ENCODE results near the gene CAND1.

CAND1 gene

GRCh38 chr12:67268896-67269632, at the start of gene CAND1:
Gene CAND1 (plus strand): TSS chr12:67269358. CDS start chr12:67269718, 360 bp downstream.
- peak; percentile 98 for DNase-seq

- DNase-seq: no peak
These were observed 49.1 kb upstream of the CAND1 start for GRCh38 chr12:67220065-67220464.

- no peak for DNase-seq
These were observed 46.9 kb upstream of the CAND1 start for GRCh38 chr12:67222302-67222701.

GRCh38 chr12:67223225-67223624, 45.9 kb upstream of the CAND1 start:
- DNase-seq: no peak

GRCh38 chr12:67237231-67237630, 31.9 kb upstream of the CAND1 start:
- no peak for DNase-seq

GRCh38 chr12:67239061-67239460, 30.1 kb upstream of the CAND1 start:
- no peak for DNase-seq

GRCh38 chr12:67241482-67241881, 27.7 kb upstream of the CAND1 start:
- DNase-seq: no peak

GRCh38 chr12:67243260-67243659, 25.9 kb upstream of the CAND1 start:
- DNase-seq: no peak

- no peak for DNase-seq
These were observed 23.6 kb upstream of the CAND1 start for GRCh38 chr12:67245571-67245970.

GRCh38 chr12:67251012-67251411, 18.1 kb upstream of the CAND1 start:
- no peak for DNase-seq

- no peak for DNase-seq
These were observed 14.7 kb upstream of the CAND1 start for GRCh38 chr12:67254372-67255026.

- DNase-seq: no peak
These were observed 12.5 kb upstream of the CAND1 start for GRCh38 chr12:67256649-67257048.

- no peak for DNase-seq
These were observed 5.7 kb upstream of the CAND1 start for GRCh38 chr12:67263471-67263870.

- peak; percentile 89 for DNase-seq
These were observed 743 bp upstream of the CAND1 start for GRCh38 chr12:67268335-67268895.

- DNase-seq: peak; percentile 85
These were observed 745 bp downstream of the CAND1 start for GRCh38 chr12:67269633-67270573.

GRCh38 chr12:67270622-67271021, 1.5 kb downstream of the CAND1 start:
- no peak for DNase-seq

GRCh38 chr12:67271976-67272375, 2.8 kb downstream of the CAND1 start:
- DNase-seq: no peak

- DNase-seq: no peak
These were observed 5.0 kb downstream of the CAND1 start for GRCh38 chr12:67274186-67274585.

- no peak for DNase-seq
These were observed 6.3 kb downstream of the CAND1 start for GRCh38 chr12:67275380-67275913.

- DNase-seq: no peak
These were observed 7.3 kb downstream of the CAND1 start for GRCh38 chr12:67276421-67276820.

GRCh38 chr12:67279637-67280036, 10.5 kb downstream of the CAND1 start:
- DNase-seq: no peak

GRCh38 chr12:67280088-67280487, 10.9 kb downstream of the CAND1 start:
- DNase-seq: no peak

- no peak for DNase-seq
These were observed 11.4 kb downstream of the CAND1 start for GRCh38 chr12:67280572-67280971.
